ENCODE data around the gene ANKRD6.

- no peak for TF ChIP-seq ATF2 (CRISPR knock-in tag; IDR thresholded peaks at IDR 0.05; ENCODE audit: borderline replicate concordance, low read depth)
- TF ChIP-seq TEAD4 (CRISPR knock-in tag; IDR thresholded peaks at IDR 0.05), result no peak
- TF ChIP-seq CTCF (IDR thresholded peaks at IDR 0.05), result no peak
- TF ChIP-seq GTF2I (CRISPR knock-in tag; conservative IDR thresholded peaks at IDR 0.05), result no peak
- TF ChIP-seq FOXJ3 (CRISPR knock-in tag; IDR thresholded peaks at IDR 0.05; ENCODE audit: borderline replicate concordance), result no peak
- TF ChIP-seq TP53 (CRISPR knock-in tag; IDR thresholded peaks at IDR 0.05), result no peak
- no peak for TF ChIP-seq ETV6 (CRISPR knock-in tag; IDR thresholded peaks at IDR 0.05)
- no peak for TF ChIP-seq FOXK1 (CRISPR knock-in tag; IDR thresholded peaks at IDR 0.05)
- no peak for TF ChIP-seq ZNF121 (CRISPR knock-in tag; IDR thresholded peaks at IDR 0.05)
- TF ChIP-seq NFYB (CRISPR knock-in tag; conservative IDR thresholded peaks at IDR 0.05; ENCODE audit: low read depth), result no peak
- no peak for TF ChIP-seq IRF1 (CRISPR knock-in tag; IDR thresholded peaks at IDR 0.05)
- TF ChIP-seq TCF7 (CRISPR knock-in tag; IDR thresholded peaks at IDR 0.05; ENCODE audit: low read depth), result no peak
Observed at GRCh38 chr6:89402776-89403175, 30.2 kb upstream of the ANKRD6 start.
